ENCODE measurements around the gene MAPK4.
"Not testable (repeated sequence)": the region's sequence is repeated elsewhere in the genome, so short reads cannot be mapped to it uniquely, and the experiment has no call there.

The MAPK4 gene

DNA sequence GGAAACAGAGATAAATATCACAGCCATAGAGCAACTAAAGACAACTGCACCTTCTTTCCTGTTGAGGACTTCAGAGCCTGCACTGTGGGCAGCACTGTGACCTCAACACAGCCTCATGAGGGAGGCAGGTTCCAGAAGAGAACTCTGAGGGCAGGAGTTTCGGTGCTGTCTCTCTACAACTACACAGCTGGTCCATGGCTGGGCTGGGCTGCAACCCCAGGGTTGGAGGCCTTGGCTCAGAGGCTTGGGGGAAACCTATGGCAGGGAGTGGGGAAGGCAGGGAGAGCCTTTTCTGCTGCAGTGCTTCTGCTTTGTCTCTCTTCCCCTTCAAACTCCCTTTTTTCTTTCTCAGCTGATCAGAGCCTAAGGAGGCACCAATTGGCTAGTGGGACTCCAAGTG, 193.4 kb downstream of the MAPK4 start:
- no peak overlapping the region for H3K4me3 ChIP-seq (ENCODE audit: low read length)
- TF ChIP-seq ZNF274 (IDR thresholded peaks at IDR 0.05; ENCODE audit: low read depth, low read length), result no peak

- no peak for TF ChIP-seq ZNF274 (IDR thresholded peaks at IDR 0.05; ENCODE audit: low read depth, low read length)
- H3K4me3 ChIP-seq (ENCODE audit: low read length), result no peak overlapping the region
Observed at GRCh38 chr18:50754297-50754696, 194.4 kb downstream of the MAPK4 start.

DNA sequence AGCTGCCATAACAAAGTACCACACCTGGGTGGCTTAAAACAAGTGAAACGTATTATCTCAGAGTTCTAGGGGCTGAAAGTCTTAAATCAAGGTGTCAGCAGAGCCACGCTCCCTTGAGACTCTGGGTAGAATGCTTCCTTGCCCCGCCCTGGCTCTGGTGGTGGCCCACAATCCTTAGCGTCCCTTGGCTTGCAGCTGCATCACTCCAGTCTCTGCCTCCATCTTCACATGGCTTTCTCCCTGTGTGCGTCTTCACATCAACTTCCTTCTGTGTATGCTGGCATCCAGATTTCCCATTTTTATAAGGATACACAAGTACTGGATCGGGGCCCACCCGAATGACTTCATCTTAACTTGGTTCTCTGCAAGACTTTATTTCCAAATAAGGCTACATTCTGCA, 197.5 kb downstream of the MAPK4 start:
- no peak for TF ChIP-seq ZNF274 (IDR thresholded peaks at IDR 0.05; ENCODE audit: low read depth, low read length)
- H3K4me3 ChIP-seq (ENCODE audit: low read length), result no peak overlapping the region

DNA sequence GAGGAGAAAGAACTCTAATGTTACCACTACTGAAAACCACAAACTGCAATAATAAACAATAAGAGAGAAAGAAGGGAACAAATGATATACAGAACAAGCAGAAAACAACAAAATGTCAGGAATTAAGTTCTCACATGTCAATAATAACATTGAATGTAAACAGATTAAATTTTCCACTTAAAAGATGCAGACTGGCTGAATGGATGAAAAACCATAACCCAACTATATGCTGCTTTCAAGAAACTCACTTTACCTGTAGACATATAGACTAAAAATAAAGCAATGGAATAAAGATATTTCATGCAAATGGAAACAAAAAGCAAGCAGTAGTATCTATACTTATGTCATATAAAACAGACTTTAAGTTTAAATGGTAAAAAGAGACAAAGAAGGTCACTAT, 209.6 kb downstream of the MAPK4 start:
- TF ChIP-seq ZNF274 (IDR thresholded peaks at IDR 0.05; ENCODE audit: low read depth, low read length), result no peak
- H3K4me3 ChIP-seq (ENCODE audit: low read length), result no peak overlapping the region

GRCh38 chr18:50775207-50775606, 215.3 kb downstream of the MAPK4 start:
- no peak overlapping the region for H3K4me3 ChIP-seq (ENCODE audit: low read length)
- no peak for TF ChIP-seq ZNF274 (IDR thresholded peaks at IDR 0.05; ENCODE audit: low read depth, low read length)

- TF ChIP-seq ZNF274 (IDR thresholded peaks at IDR 0.05; ENCODE audit: low read depth, low read length), result no peak
- no peak overlapping the region for H3K4me3 ChIP-seq (ENCODE audit: low read length)
Observed at GRCh38 chr18:50775726-50776125, 215.8 kb downstream of the MAPK4 start.

GRCh38 chr18:50776383-50776782, 216.5 kb downstream of the MAPK4 start:
- TF ChIP-seq ZNF274 (IDR thresholded peaks at IDR 0.05; ENCODE audit: low read depth, low read length), result no peak
- H3K4me3 ChIP-seq (ENCODE audit: low read length), result no peak overlapping the region

- not testable (repeated sequence) for H3K4me3 ChIP-seq (ENCODE audit: low read length)
Observed at GRCh38 chr18:50779021-50779420, 219.1 kb downstream of the MAPK4 start.

Data from GM08714 (cell line).